ENCODE results near the gene BMPER. TPM values are rescaled to one million over a fixed set of nuclear protein-coding genes. Genes with fewer than 3 reads are reported as not detected.

The BMPER gene
- total and polyA plus RNA-seq, 2 donors from 2014 or later, result 0.60 to 0.80 TPM

DNA sequence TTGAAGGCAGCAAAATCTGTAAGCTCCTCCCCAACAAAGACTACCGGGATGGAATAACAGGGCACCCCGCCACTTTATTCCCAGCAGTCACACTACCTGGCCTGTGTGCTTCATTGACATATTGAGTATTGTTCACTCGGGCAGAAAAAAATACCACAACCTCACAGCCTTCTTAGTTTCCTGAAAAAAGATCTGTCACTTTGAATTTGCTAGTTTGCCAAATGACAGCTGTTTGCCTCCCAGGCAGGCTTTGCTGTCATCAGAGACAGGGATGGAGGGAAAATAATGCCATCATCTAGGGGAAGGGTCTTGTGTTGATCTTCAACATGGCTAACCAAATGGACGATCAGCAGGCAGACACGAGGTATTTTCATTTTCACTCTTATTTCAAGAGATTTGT lies 26.9 kb downstream of the BMPER start:
- intact Hi-C loops (cut with DNase I), result no loop called here
- TF ChIP-seq CTCF (IDR thresholded peaks at IDR 0.05; ENCODE audit: borderline replicate concordance, extremely low read depth, insufficient read depth), result no peak
- no peak overlapping the region for H3K27ac ChIP-seq (ENCODE audit: low read depth in 2 of 2, low read length in 2 of 2)

DNA sequence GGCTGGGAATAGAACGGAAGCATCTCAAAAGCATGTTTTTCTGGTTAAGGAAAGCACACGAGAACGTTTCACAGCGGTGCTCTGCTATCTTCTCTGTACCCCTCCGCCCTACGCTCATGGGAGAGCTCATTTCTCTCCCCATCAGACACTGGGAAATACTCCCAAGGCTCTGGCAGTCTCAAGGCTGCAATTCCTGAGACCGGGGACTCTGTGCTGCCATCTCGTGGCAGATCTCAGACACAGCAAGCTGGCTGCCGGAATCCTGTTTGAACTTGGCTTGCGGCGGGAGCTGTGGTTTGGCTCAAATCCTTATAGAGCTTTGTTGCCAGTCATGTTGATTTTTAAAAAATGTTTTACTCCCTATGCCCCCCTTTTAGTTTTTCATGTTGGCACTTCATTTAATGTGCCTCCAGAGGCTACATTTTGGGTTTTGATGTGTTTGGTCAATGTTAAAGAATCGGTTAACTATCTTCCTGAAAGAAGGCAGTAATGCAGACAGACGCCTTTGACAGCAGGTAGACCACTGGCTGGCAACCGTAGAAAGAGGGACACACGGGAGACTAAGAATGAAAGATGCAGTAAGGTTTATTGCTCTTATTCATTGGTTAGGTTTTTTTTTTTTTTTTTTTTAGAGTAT lies 27.6 kb downstream of the BMPER start:
- Histone ChIP-seq H3K4me3 (ENCODE audit: low read length in 3 of 3) (peak overlapping the region in 1 of 3 donors; percentile 33), H3K9me3 (ENCODE audit: control insufficient read depth in 2 of 3, insufficient read depth in 1 of 3, low read length in 3 of 3) (no peaks in the 10 kb centered on the region), H3K9ac (ENCODE audit: low read length in 3 of 3) (no peak overlapping the region), H3K36me3 (ENCODE audit: control insufficient read depth in 2 of 3, insufficient read depth in 3 of 3, low read length in 3 of 3) (no peaks in the 10 kb centered on the region), H3K4me1 (ENCODE audit: control insufficient read depth in 2 of 3, insufficient read depth in 2 of 3, low read depth in 1 of 3, low read length in 3 of 3) (no peaks in the 10 kb centered on the region), H3K27me3 (ENCODE audit: control insufficient read depth, insufficient read depth, low read length) (no peaks in the 10 kb centered on the region), H3K27ac (ENCODE audit: low read depth in 2 of 2, low read length in 2 of 2) (no peak overlapping the region)
- peak; percentile 91 for TF ChIP-seq CTCF (IDR thresholded peaks at IDR 0.05; ENCODE audit: borderline replicate concordance, extremely low read depth, insufficient read depth)
- intact Hi-C loops (cut with DNase I), result no loop called here
- peak; percentile 73 for FAIRE-seq
- DNase-seq, result peak; percentile 85 to 92 (median 88)

More for the DNA sequence above, 26.9 kb downstream of the BMPER start:
- Histone ChIP-seq H3K9me3 (ENCODE audit: control insufficient read depth in 2 of 3, insufficient read depth in 1 of 3, low read length in 3 of 3) (no peaks in the 10 kb centered on the region), H3K4me3 (ENCODE audit: low read length in 3 of 3) (peak overlapping the region in 1 of 3 donors; percentile 33), H3K9ac (ENCODE audit: low read length in 3 of 3) (peak overlapping the region in 1 of 3 donors; percentile 5), H3K4me1 (ENCODE audit: control insufficient read depth in 2 of 3, insufficient read depth in 2 of 3, low read depth in 1 of 3, low read length in 3 of 3) (no peaks in the 10 kb centered on the region), H3K36me3 (ENCODE audit: control insufficient read depth in 2 of 3, insufficient read depth in 3 of 3, low read length in 3 of 3) (no peaks in the 10 kb centered on the region), H3K27me3 (ENCODE audit: control insufficient read depth, insufficient read depth, low read length) (no peaks in the 10 kb centered on the region)
- FAIRE-seq (no peak), DNase-seq (no peak)

DNA sequence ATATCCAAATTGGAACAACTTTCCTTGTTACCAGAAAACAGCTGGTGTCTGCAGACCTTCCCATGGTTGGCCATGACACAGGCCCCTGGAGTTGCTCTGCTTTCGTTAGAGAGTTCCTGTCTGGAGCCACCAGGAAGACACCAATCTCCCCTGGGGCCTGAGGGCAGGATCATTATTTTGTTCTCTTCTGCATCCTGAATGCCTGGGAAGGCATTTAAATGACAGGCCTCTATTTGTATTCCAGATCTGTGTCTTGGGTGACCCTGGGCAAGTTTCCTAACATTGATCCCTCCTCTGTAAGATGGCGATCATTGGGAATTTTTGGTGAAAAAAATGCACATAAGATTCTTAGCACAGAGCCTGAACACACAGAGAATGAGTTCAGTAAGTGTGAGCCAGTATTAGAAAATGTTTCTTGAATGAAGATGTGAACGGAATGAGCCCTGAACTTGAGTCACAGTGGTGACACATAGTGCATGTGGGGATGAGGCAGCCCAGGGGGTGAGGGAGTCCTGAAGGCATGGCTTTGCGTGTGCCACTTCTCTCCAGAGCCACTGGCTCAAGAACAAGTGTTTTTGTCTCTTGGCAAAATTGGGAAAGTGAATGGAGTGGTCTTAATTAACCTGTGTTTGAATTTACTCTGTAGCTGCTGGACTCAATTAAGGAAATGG lies 28.4 kb downstream of the BMPER start:
- Histone ChIP-seq H3K27ac (ENCODE audit: low read depth in 2 of 2, low read length in 2 of 2) (no peak overlapping the region), H3K27me3 (ENCODE audit: control insufficient read depth, insufficient read depth, low read length) (no peaks in the 10 kb centered on the region), H3K4me1 (ENCODE audit: control insufficient read depth in 2 of 3, insufficient read depth in 2 of 3, low read depth in 1 of 3, low read length in 3 of 3) (no peaks in the 10 kb centered on the region), H3K9me3 (ENCODE audit: control insufficient read depth in 2 of 3, insufficient read depth in 1 of 3, low read length in 3 of 3) (no peaks in the 10 kb centered on the region), H3K36me3 (ENCODE audit: control insufficient read depth in 2 of 3, insufficient read depth in 3 of 3, low read length in 3 of 3) (no peaks in the 10 kb centered on the region), H3K4me3 (ENCODE audit: low read length in 3 of 3) (no peak overlapping the region), H3K9ac (ENCODE audit: low read length in 3 of 3) (no peak overlapping the region)
- FAIRE-seq (no peak), DNase-seq (no peak)
- no peak for TF ChIP-seq CTCF (IDR thresholded peaks at IDR 0.05; ENCODE audit: borderline replicate concordance, extremely low read depth, insufficient read depth)
- intact Hi-C loops (cut with DNase I), result no loop called here
